ENCODE data around the gene NDUFS2. TPM values are rescaled to one million over a fixed set of nuclear protein-coding genes. Genes with fewer than 3 reads are reported as not detected.

The NDUFS2 gene
- total and polyA plus RNA-seq, 2 donors (not counting 1 experiment from before 2014, with no cell fraction given), result 53.9 to 82.3 TPM

DNA sequence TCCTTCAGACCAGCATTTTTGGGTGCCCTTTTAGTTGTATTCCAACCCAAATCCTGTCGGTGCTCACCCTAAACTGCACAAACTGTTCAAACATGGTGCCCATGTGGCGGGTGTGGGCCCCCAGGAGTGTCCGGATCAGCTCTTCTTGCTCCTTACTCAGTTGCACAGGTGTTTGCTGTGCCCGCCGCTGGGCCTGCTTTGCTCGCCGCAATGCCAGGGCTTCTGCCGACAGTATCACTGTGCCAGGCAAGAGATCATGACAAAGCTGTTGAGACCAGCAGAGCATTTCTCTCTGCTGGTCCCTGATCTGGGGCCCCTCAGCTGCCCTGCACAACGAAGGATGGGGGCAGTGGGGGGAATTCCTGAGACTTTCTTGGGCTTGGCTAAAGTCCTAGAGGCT is 30.9 kb downstream of the NDUFS2 start:
- no peak for ATAC-seq (ENCODE audit: low read depth)
- 90% methylated on average over 9 of the region's 9 CpGs for WGBS (ENCODE audit: insufficient coverage)
- Histone ChIP-seq H3K27ac (ENCODE audit: low read length in 2 of 2) (no peak overlapping the region), H4K20me1 (ENCODE audit: control insufficient read depth, insufficient read depth, low read length, poor library complexity, severe bottlenecking) (no peaks in the 10 kb centered on the region), H3K4me2 (replicated peaks; ENCODE audit: low read depth, low read length, poor library complexity, severe bottlenecking) (no peak overlapping the region), H3K9me3 (ENCODE audit: control extremely low read depth in 1 of 3, control insufficient read depth in 2 of 3, insufficient read depth in 1 of 3, low read length in 2 of 3) (no peaks in the 10 kb centered on the region), H3K4me3 (ENCODE audit: control extremely low read depth in 1 of 5, extremely low read depth in 1 of 5, insufficient read depth in 1 of 5, low read depth in 2 of 5, low read length in 4 of 5) (no peak overlapping the region), H3K79me2 (ENCODE audit: control insufficient read depth, insufficient read depth, low read length) (no peaks in the 10 kb centered on the region), H3K27me3 (replicated peaks in 1 of 4; ENCODE audit: control extremely low read depth in 1 of 4, control insufficient read depth in 3 of 4, insufficient read depth in 4 of 4, low read length in 3 of 4) (peaks cover 0 to 12% (median 0%) of the 10 kb centered on the region in 4 experiments), H3K36me3 (replicated peaks in 1 of 2; ENCODE audit: control extremely low read depth in 1 of 2, control insufficient read depth in 1 of 2, extremely low read depth in 1 of 2, insufficient read depth in 2 of 2, low read length in 1 of 2) (peaks cover 1 to 18% of the 10 kb centered on the region in 2 experiments), H2AFZ (ENCODE audit: insufficient read depth, low read depth, low read length, poor library complexity, severe bottlenecking) (no peak overlapping the region), H3K4me1 (ENCODE audit: control insufficient read depth in 2 of 2, insufficient read depth in 2 of 2, low read length in 2 of 2) (no peaks in the 10 kb centered on the region), H3K9ac (ENCODE audit: low read length) (no peak overlapping the region)
- Mint-ChIP-seq H3K4me1 (peaks cover 4% of the 10 kb centered on the region), H3K27ac (no peak overlapping the region), H3K27me3 (peaks cover 17% of the 10 kb centered on the region), H3K4me3 (no peak overlapping the region), H3K9me3 (ENCODE audit: insufficient read depth) (no peaks in the 10 kb centered on the region)
- CTCF ChIA-PET, result no interaction called here
- intact Hi-C loops (cut with micrococcal nuclease), result no loop called here
- TF ChIP-seq EZH2 (IDR thresholded peaks at IDR 0.05; ENCODE audit: borderline replicate concordance, insufficient read depth, low read depth, low read length, poor library complexity, severe bottlenecking) (no peak), CTCF (IDR thresholded peaks at IDR 0.05) (no peak)
- POLR2A ChIA-PET, result no interaction called here
- DNase-seq, result no peak

DNA sequence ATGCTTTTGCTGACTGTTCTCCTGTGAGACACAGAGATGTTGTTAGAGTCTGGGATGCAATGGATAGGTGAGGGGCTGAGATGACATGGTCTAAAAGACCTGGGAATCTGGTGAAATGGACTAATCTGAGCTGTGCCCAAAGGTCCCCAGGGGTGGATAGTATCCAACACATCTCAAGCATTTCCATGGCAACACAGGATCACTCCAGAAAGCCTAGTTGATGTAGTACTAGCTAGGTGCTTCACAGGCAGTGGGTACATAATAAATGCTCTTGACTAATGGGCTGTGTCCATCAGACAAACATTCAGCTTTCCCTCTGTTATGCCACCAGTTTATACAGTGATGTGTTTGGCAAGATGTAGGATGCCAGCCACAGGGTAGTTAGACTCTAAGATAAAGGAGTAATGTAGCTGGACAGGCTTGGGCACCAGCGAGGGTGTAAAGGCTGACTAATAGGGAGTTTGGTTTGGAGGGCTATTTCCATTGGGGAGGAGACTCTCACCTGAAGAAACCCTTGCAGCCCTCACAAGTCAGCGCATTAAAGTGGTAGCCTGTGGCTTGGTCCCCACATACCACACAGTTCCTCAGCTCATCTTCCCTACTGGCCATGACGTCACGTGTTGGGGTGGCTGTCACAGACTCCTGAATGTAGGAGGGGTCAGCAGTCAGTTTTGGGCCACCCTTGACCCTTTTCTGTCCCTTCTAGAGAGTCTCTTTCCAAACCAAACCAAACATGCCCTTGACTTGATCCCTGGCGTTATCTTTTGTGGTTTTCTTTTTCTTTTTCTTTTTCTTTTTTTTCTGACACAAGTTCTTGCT is 34.0 kb downstream of the NDUFS2 start:
- H2AFZ ChIP-seq (ENCODE audit: insufficient read depth, low read depth, low read length, poor library complexity, severe bottlenecking), result no peak overlapping the region
- H3K27me3 ChIP-seq (replicated peaks in 1 of 4; ENCODE audit: control extremely low read depth in 1 of 4, control insufficient read depth in 3 of 4, insufficient read depth in 4 of 4, low read length in 3 of 4), result peaks cover 0 to 15% (median 0%) of the 10 kb centered on the region in 4 experiments
- WGBS (ENCODE audit: insufficient coverage), result no CpG with 5 or more reads among the region's 5 CpGs
- POLR2A ChIA-PET, result no interaction called here
- Mint-ChIP-seq H3K9me3 (ENCODE audit: insufficient read depth) (no peaks in the 10 kb centered on the region), H3K4me3 (no peak overlapping the region), H3K27me3 (peaks cover 28% of the 10 kb centered on the region), H3K4me1 (no peaks in the 10 kb centered on the region), H3K27ac (no peak overlapping the region)
- H4K20me1 ChIP-seq (ENCODE audit: control insufficient read depth, insufficient read depth, low read length, poor library complexity, severe bottlenecking), result no peaks in the 10 kb centered on the region
- no peak overlapping the region for H3K4me3 ChIP-seq (ENCODE audit: control extremely low read depth in 1 of 5, extremely low read depth in 1 of 5, insufficient read depth in 1 of 5, low read depth in 2 of 5, low read length in 4 of 5)
- H3K4me1 ChIP-seq (ENCODE audit: control insufficient read depth in 2 of 2, insufficient read depth in 2 of 2, low read length in 2 of 2), result no peaks in the 10 kb centered on the region
- no peaks in the 10 kb centered on the region for H3K9me3 ChIP-seq (ENCODE audit: control extremely low read depth in 1 of 3, control insufficient read depth in 2 of 3, insufficient read depth in 1 of 3, low read length in 2 of 3)
- no peak for DNase-seq
- CTCF ChIA-PET, result interaction anchor here (0.6 to 2.5 kb wide), 3 partner anchors 10 to 146 kb away, joined by 5 to 8 read pairs (median 7); partner anchors contain the start of gene TOMM40L
- H3K9ac ChIP-seq (ENCODE audit: low read length), result no peak overlapping the region
- no peak overlapping the region for H3K27ac ChIP-seq (ENCODE audit: low read length in 2 of 2)
- no peak for TF ChIP-seq EZH2 (IDR thresholded peaks at IDR 0.05; ENCODE audit: borderline replicate concordance, insufficient read depth, low read depth, low read length, poor library complexity, severe bottlenecking)
- TF ChIP-seq CTCF (IDR thresholded peaks at IDR 0.05), result no peak
- no peaks in the 10 kb centered on the region for H3K36me3 ChIP-seq (replicated peaks in 1 of 2; ENCODE audit: control extremely low read depth in 1 of 2, control insufficient read depth in 1 of 2, extremely low read depth in 1 of 2, insufficient read depth in 2 of 2, low read length in 1 of 2)
- H3K4me2 ChIP-seq (replicated peaks; ENCODE audit: low read depth, low read length, poor library complexity, severe bottlenecking), result no peak overlapping the region
- no peak for ATAC-seq (ENCODE audit: low read depth)
- intact Hi-C loops (cut with micrococcal nuclease), result no loop called here
- H3K79me2 ChIP-seq (ENCODE audit: control insufficient read depth, insufficient read depth, low read length), result no peaks in the 10 kb centered on the region

Measured in B cell (primary cell).